Stimulated activated CD8-positive, alpha-beta memory T cell treated with anti-CD3 and anti-CD28 coated beads, Interleukin-7, amount 100 ng/mL, for 48 hours (primary cell): ENCODE measurements around the gene ADGRD1.

Experiments
- DNase-seq, 2 donors: peaks; one replicate each; pipeline ENCODE4 v3.0.0-alpha.2; 2020; ENCODE audit warnings: low read depth in 1 of 2; ENCODE audit errors: extremely low read depth in 1 of 2

The ADGRD1 gene

GRCh38 chr12:131187602-131188001, 233.9 kb downstream of the ADGRD1 start:
- no peak for DNase-seq

GRCh38 chr12:131188131-131189050, 234.7 kb downstream of the ADGRD1 start:
- no peak for DNase-seq

DNA sequence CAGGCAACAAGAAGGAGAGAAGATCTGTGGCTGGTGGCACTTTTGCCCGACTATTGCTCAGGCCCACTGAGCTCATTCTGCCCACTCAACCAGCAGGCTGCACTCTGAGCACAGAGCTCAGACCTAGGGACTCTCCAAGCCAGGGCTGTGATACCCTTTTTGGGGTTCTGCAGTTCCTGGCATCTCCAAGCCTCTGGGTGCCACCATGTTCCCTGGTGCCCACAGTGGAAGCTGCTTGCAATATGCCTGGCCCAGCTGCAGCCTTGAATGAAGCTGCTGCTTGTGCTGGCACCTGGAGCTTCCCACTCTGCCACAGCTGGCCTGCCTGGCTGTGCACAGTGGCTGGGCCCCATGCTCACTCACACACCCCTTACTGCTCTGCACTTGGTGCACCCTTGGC, 236.1 kb downstream of the ADGRD1 start:
- DNase-seq = no peak

DNA sequence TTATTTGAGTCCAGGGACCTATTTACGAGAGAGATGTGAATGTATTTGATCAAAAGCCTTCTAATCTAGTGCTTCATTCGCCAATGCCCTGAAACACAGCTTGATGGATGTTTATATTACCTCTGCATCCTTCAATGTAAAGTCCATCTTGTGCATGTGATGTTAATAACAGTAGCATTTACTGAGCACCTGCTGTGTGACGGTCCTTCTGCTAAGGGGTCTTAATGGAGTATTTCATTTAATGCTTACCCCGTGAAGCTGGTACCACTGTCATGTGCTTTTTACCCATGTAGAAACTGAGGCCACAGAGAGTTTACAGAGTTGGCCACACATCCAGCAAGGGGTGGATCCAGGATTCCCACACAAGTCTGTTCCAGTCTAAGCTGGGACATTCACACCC, 237.3 kb downstream of the ADGRD1 start:
- no peak for DNase-seq
